ENCODE results near the gene AARSD1. TPM values are rescaled to one million over a fixed set of nuclear protein-coding genes. Genes with fewer than 3 reads are reported as not detected.
A peak's percentile ranks its signal among the peaks of the same experiment; 100 is the strongest.
"Not testable (repeated sequence)": the region's sequence is repeated elsewhere in the genome, so short reads cannot be mapped to it uniquely, and the experiment has no call there.

AARSD1 gene
- total RNA-seq, 1 experiment from 2014 or later = 79.9 TPM

DNA sequence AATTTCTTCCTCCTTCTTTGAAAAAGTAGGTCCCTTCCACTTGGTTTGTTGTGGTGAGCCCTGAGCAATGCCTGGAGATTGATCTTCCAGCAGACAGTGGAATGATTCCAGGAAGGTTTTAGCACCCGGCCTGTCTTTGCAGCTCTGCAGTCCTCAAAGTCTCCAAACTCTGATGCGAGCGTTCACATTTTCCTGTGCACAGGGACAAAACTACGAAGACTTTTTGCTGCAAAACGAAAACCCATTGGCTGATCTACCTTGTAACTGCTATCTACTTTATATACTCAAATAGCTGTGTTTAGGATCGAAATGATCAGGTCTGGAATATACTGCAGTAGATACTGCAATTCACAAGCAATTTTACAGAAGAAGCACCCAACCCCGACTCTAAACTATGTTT lies 42.0 kb downstream of the AARSD1 start:
- Mint-ChIP-seq H3K27me3 (ENCODE audit: insufficient read depth, unreplicated experiment) (peaks cover 17% of the 10 kb centered on the region), H3K27ac (ENCODE audit: low read depth, unreplicated experiment) (no peak overlapping the region), H3K9me3 (ENCODE audit: unreplicated experiment) (no peaks in the 10 kb centered on the region), H3K36me3 (ENCODE audit: insufficient read depth, unreplicated experiment) (no peaks in the 10 kb centered on the region), H3K4me3 (ENCODE audit: unreplicated experiment) (no peak overlapping the region), H3K4me1 (ENCODE audit: insufficient read depth, unreplicated experiment) (no peaks in the 10 kb centered on the region)
- ChIA-PET POLR2A (interaction anchor here (1.0 kb wide), 1 partner anchor 77 kb away, joined by 3 read pairs; the partner anchor contains the start of gene AOC2), CTCF (interaction anchor here (0.6 kb wide), 1 partner anchor 15 kb away, joined by 3 read pairs; no protein-coding TSS in a partner anchor)
- DNase-seq (ENCODE audit: unreplicated experiment) = no peak
- TF ChIP-seq, protein P1, sequence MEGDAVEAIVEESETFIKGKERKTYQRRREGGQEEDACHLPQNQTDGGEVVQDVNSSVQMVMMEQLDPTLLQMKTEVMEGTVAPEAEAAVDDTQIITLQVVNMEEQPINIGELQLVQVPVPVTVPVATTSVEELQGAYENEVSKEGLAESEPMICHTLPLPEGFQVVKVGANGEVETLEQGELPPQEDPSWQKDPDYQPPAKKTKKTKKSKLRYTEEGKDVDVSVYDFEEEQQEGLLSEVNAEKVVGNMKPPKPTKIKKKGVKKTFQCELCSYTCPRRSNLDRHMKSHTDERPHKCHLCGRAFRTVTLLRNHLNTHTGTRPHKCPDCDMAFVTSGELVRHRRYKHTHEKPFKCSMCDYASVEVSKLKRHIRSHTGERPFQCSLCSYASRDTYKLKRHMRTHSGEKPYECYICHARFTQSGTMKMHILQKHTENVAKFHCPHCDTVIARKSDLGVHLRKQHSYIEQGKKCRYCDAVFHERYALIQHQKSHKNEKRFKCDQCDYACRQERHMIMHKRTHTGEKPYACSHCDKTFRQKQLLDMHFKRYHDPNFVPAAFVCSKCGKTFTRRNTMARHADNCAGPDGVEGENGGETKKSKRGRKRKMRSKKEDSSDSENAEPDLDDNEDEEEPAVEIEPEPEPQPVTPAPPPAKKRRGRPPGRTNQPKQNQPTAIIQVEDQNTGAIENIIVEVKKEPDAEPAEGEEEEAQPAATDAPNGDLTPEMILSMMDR (IDR thresholded peaks at IDR 0.05; ENCODE audit: unreplicated experiment) = no peak
- BruUV-seq (replicated peaks) = no TSS peak
- intact Hi-C loops (cut with micrococcal nuclease) = no loop called here

DNA sequence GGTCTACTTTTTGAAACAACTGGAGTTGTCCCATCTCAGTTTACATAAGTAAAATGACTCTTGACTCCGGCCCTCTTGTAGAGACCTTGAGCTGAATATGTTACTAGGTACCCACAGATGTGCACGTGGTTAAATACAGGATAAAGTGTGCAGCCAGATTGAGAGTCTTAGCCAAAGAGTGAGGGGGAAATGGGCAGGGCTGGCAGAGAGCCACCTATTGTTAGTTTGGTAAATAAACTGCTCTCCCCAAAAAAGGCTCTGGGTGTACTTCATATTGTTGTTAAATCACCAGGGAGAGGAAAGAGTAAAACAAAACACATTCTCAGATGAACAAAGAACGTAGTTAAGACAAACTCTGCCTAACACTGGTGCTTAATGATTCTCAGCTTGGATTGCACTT lies 43.3 kb downstream of the AARSD1 start:
- CTCF ChIA-PET = interaction anchor here (0.9 kb wide), 1 partner anchor 78 kb away, joined by 4 read pairs; no protein-coding TSS in a partner anchor
- H3K9me3 Mint-ChIP-seq (ENCODE audit: unreplicated experiment) = no peaks in the 10 kb centered on the region
- TF ChIP-seq, protein P1 (IDR thresholded peaks at IDR 0.05; ENCODE audit: unreplicated experiment) = no peak
- H3K27ac Mint-ChIP-seq (ENCODE audit: low read depth, unreplicated experiment) = no peak overlapping the region
- no peak for DNase-seq (ENCODE audit: unreplicated experiment)
- BruUV-seq (replicated peaks) = no TSS peak
- POLR2A ChIA-PET = interaction anchor here (1.2 kb wide), 1 partner anchor 9 kb away, joined by 3 read pairs; no protein-coding TSS in a partner anchor
- peaks cover 17% of the 10 kb centered on the region for H3K27me3 Mint-ChIP-seq (ENCODE audit: insufficient read depth, unreplicated experiment)
- intact Hi-C loops (cut with micrococcal nuclease) = no loop called here
- no peak overlapping the region for H3K4me3 Mint-ChIP-seq (ENCODE audit: unreplicated experiment)
- H3K36me3 Mint-ChIP-seq (ENCODE audit: insufficient read depth, unreplicated experiment) = no peaks in the 10 kb centered on the region
- H3K4me1 Mint-ChIP-seq (ENCODE audit: insufficient read depth, unreplicated experiment) = no peaks in the 10 kb centered on the region

DNA sequence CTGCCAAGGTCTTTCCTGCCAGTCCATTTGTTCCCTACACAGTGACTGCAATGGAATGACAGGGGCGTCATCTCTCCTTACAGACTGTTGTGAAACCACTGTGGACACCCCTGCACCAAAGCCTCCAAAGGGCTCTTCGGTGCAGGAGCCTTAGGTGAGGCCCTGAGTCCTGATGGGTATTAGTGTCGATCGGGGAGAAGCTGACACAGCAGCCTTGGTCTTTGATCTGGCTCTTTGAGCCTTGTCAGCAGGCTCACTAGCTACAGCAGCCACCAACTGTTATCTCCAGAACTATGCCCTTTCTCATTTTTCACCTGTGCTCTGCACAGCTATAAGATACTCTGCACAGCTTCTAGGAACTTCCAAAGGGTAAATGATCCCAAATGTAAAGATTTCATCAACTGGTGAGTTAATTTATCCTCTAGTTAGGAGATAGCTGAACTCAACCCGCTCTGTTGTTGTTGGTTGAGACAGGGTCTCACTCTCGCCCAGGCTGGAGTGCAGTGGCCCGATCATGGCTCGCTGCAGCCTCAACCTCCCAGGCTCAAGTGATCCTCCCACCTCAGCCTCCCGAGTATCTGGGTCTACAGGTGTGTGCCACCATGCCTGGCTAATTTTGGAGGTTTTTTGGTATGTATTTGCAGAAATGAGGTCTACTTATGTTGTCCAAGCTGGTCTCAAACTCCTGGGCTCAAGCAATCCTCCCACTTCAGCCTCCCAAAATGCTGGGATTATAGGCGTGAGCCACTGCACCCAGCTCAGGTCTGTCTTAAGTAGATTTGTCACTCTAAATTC lies 44.0 kb downstream of the AARSD1 start:
- peaks cover 17% of the 10 kb centered on the region for H3K27me3 Mint-ChIP-seq (ENCODE audit: insufficient read depth, unreplicated experiment)
- no peaks in the 10 kb centered on the region for H3K9me3 Mint-ChIP-seq (ENCODE audit: unreplicated experiment)
- no peaks in the 10 kb centered on the region for H3K4me1 Mint-ChIP-seq (ENCODE audit: insufficient read depth, unreplicated experiment)
- intact Hi-C loops (cut with micrococcal nuclease) = no loop called here
- POLR2A ChIA-PET = interaction anchor here (0.8 to 1.2 kb wide), 2 partner anchors 8 kb away, joined by 3 to 6 read pairs; no protein-coding TSS in a partner anchor
- TF ChIP-seq, protein P1 (IDR thresholded peaks at IDR 0.05; ENCODE audit: unreplicated experiment) = no peak
- DNase-seq (ENCODE audit: unreplicated experiment) = no peak
- H3K36me3 Mint-ChIP-seq (ENCODE audit: insufficient read depth, unreplicated experiment) = no peaks in the 10 kb centered on the region
- H3K27ac Mint-ChIP-seq (ENCODE audit: low read depth, unreplicated experiment) = no peak overlapping the region
- no TSS peak for BruUV-seq (replicated peaks)
- CTCF ChIA-PET = interaction anchor here (0.6 to 0.9 kb wide), 3 partner anchors 18 to 77 kb away, joined by 3 to 10 read pairs (median 4); no protein-coding TSS in a partner anchor
- H3K4me3 Mint-ChIP-seq (ENCODE audit: unreplicated experiment) = no peak overlapping the region

DNA sequence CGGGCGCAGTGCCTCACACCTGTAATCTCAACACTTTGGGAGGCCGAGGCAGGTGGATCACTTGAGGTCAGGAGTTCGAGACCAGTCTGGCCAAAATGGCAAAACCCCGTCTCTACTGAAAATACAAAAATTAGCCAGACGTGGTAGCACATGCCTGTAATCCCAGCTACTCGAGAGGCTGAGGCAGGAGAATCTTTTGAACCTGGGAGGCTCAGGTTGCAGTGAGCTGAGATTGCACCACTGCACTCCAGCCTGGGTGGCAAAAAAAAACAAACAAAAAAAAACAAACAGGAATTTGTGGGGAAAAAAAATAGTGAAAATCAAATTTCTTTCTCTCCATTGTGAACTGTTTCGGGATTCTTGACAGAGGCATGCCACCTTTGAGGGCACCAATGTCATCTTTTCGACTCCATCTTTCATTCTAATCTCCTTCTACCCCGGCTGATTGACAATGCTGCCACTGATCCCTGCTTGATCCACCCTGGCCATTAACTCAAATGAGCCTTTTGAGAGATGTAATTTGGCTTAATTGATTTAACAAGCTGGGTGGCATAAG lies 44.7 kb downstream of the AARSD1 start:
- intact Hi-C loops (cut with micrococcal nuclease); H3K36me3 Mint-ChIP-seq (ENCODE audit: insufficient read depth, unreplicated experiment); H3K9me3 Mint-ChIP-seq (ENCODE audit: unreplicated experiment); DNase-seq (ENCODE audit: unreplicated experiment); BruUV-seq (replicated peaks); H3K4me3 Mint-ChIP-seq (ENCODE audit: unreplicated experiment); H3K4me1 Mint-ChIP-seq (ENCODE audit: insufficient read depth, unreplicated experiment): not testable (repeated sequence)
- H3K27me3 Mint-ChIP-seq (ENCODE audit: insufficient read depth, unreplicated experiment) = peaks cover 17% of the 10 kb centered on the region
- POLR2A ChIA-PET = interaction anchor here (0.8 to 1.2 kb wide), 4 partner anchors 8 to 72 kb away, joined by 3 to 6 read pairs (median 4); no protein-coding TSS in a partner anchor
- CTCF ChIA-PET = interaction anchor here (0.6 to 0.7 kb wide), 2 partner anchors 19 to 77 kb away, joined by 3 to 10 read pairs; no protein-coding TSS in a partner anchor
- peak overlapping the region; percentile 77 for H3K27ac Mint-ChIP-seq (ENCODE audit: low read depth, unreplicated experiment)

Data from MCF 10A (cell line).